Stimulated activated CD4-positive, alpha-beta T cell treated with anti-CD3 and anti-CD28 coated beads, Interleukin-2, amount 100 ng/mL, for 48 hours (primary cell): ENCODE results near the gene VSTM4.
A peak's percentile ranks its signal among the peaks of the same experiment; 100 is the strongest.

Experiments used
- DNase-seq, 2 donors: peaks; one replicate each; pipeline ENCODE4 v3.0.0-alpha.2; 2020

Gene VSTM4

GRCh38 chr10:49000437-49001398 is 114.6 kb downstream of the VSTM4 start:
- DNase-seq, result no peak

DNA sequence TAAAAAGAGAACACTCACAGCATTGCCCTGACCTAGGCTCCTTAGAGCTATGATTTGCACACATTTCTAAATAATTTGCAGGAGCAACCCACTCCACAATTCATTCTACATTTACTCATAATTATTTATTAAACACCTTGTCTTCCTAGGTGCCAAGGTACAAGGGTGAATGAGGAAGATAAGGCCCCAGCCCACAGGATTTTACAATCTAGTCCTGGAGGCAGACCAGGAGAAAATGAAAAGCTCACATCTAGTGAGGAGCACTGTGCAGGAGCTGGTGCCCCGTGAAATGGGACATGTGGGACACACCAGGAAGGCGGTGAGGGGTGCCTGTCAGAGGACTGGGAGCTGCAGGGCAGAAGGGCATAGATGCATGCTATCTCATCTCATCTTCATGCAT is 116.0 kb downstream of the VSTM4 start:
- DNase-seq, result no peak

GRCh38 chr10:48996329-48996728 is 119.0 kb downstream of the VSTM4 start:
- no peak for DNase-seq

DNA sequence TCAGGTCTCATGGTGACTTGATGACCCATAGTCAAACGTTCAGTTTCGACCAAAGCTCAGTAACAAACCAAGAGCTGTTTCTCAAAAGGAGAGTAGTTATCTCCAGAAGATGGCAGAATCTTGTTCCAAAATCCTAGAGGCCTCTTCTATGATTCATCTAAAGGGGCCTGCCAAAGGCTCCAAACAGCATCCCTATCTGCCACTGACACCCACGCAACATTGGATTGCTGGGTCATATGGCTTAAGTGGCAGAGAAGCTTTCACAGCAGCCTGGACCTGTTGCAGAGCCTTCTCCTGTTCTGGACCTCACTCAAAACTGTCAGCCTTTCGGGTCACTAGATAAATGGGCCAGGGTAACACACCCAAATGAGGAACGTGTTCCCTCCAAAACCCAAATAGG is 121.7 kb downstream of the VSTM4 start:
- no peak for DNase-seq

DNA sequence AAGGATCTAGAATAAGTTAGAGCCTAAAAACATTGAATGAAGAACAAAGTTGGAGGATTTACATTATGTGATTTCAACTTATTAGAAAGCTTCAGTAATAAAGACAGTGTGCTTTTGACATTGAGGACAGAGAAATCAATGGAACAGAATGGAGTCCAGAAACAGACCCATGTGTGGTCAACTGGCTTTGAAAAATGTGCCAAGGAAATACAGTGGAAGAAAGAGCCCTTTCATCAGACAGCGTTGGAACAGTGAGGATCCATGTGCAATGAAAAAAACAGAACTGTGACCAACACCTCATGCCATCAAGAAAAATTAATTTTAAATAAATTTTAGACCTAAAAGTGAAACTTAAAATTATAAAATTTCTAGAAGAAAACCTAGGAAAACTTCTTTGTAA is 125.1 kb downstream of the VSTM4 start:
- DNase-seq, result no peak

- DNase-seq, result no peak
Observed at GRCh38 chr10:48985621-48986158, 129.6 kb downstream of the VSTM4 start.

- no peak for DNase-seq
Observed at GRCh38 chr10:48983648-48984351, 131.5 kb downstream of the VSTM4 start.

GRCh38 chr10:48982584-48982983 is 132.7 kb downstream of the VSTM4 start:
- DNase-seq, result no peak

DNA sequence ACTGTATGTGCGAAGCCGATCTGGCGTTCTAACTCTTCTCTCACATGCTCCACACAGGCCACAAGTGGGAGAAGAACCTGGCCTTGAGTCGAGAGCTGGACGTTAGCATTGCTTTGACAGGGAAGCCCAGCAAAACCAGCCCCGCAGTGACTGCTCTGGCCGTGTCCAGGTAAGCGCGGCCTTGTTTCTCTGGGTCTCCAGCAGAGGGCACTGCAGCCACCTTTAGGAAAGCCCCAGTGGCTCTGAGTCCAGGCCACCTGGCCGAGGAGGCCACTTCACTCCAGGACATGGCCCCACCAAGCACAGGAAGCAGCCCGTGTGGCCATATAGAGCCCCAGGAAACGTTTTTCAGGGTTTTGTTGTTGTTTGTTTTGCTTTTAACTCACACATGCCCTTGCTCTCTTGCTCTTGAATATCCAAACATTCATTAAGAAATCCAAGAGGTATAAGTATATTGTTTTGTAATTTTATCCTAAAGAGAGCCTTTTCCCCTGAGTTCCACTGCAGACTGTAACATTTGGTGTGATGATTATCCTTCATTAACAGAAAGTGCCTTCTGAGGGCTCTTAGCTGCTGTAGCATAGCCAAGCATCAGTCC is 133.9 kb downstream of the VSTM4 start:
- DNase-seq, result peak; percentile 44 to 50

DNA sequence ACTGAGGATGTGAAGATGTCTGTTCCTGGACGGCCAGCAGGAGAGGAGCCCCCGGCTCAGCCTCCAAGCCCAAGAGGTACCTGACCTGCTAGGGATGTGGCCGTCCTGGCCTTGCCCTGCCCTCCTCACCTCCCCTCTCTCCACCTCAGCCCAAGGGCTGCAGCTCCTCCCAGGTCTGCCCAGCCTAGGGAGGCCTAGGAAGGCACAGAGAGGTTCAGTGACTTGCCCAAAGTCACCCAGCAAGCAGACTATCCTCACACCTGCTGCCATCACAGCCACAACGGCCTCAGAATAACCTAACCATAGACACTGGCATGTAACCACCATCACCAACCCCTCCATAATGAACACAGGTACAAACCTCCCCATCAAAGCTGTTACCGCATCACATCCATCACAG is 137.0 kb downstream of the VSTM4 start:
- no peak for DNase-seq

DNA sequence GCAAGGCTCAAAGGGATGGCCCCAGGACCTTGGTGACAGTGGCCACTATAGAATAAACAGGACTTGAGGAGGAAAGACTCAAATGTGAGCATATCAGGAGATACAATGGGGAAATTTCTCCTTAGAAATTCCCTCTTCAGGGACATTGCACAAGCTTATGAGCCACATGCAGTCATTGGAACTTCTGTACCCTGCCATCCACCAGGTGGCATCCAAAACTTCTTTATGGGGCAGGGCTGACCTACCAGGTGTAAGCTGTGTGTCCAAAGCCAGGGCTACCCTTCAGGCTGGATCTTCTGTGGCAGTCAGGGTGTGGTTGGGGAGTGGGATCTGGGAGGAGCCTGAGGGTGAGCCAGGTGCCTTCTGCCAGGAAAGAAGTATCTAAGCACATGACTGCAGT is 139.1 kb downstream of the VSTM4 start:
- no peak for DNase-seq

DNA sequence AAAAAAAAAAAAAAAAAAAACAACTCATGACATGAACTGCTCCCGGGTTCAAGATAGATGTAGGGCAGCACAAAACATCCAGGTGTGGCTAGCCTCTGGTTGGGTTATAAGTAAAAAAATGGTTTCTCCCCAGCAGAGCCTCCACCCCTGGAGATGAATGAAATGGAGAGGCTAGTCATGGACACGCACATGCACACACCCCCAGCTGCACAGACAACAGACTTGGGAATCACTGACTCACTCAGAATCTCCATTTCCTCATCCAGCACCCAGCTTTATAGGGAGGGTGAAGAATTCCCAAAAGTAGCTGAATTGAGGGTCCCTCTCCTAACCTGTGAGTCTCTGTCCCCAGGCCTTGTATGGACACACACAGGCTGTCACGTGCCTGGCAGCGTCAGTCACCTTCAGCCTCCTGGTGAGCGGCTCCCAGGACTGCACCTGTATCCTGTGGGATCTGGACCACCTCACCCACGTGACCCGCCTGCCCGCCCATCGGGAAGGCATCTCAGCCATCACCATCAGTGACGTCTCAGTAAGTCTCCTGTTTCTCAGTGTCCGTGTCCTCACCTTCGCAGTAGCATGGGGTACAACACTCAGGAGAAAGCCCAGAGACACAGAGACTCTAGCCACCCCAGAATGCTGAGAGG is 140.7 kb downstream of the VSTM4 start:
- no peak for DNase-seq

- DNase-seq, result no peak
Observed at GRCh38 chr10:48973065-48973464, 142.3 kb downstream of the VSTM4 start.

DNA sequence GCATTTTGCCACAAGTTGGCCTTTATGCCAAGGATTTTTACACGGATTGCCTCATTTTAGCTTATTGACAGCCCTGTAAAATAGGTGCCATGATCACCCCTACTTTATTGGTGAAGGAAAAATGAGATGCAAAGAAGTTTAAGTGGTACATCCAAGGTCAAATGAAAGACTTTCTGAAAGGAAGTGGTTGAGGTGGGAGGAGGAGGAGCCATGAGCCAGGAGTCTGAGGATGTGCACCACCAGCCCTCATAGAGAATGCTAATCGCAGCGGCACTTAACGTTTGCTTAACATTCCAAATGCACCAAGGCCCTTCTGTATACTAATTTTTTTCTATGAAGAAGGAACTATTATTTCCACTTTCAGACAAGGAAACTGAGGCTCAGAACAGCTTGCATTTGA is 144.7 kb downstream of the VSTM4 start:
- DNase-seq, result no peak

DNA sequence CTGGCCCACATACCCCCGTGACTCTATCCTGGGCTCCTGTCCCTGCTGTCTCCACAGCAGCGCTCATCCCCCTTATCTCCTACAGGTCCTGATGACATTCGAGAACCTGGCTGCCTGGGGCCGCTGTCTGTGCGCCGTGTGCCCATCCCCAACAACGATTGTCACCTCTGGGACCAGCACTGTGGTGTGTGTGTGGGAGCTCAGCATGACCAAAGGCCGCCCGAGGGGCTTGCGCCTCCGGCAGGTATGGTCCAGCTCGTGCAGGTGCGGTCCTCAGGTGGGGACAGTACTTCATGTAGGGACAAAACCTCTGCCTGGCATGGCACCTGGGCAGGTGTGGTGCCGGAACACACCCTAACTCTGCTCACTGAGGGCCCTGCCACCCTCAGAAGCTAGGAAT is 145.3 kb downstream of the VSTM4 start:
- DNase-seq, result no peak

DNA sequence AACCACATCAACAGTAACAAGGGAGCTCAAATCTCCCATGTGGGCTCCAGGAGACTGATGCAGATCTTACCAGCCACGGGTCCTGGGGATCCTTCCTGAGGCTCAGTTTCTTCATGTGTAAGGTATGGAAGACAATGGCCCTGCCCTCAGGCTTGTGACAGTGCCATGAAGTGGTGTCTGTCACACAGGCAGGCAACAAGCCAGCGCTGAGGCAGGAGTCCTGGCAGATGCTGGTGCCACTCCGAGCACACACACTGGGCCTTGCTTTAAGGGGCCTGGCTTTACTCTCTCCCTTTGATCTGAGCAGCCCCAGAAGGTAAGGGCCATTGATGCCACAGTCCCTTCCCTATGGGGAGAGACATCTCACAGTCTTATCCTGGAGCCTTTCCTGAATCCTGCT is 147.3 kb downstream of the VSTM4 start:
- no peak for DNase-seq

DNA sequence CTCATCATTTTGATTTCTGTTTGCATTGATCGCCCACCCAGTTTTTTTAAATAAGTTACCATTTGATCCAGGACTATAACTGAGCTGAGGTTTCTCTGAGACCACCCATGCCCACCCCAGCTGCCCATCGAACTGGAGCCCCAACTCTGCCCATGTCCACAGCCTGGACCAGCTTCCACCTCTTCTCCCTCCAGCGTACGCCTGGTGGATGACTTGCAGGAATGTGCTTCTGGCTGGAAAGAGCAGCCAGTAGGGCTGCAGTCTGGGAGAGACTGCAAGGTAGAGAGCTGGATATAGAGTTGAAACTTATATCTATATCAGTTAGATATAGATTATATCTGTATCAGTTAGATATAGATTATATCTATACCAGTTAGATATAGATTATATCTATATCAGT is 149.9 kb downstream of the VSTM4 start:
- DNase-seq, result no peak
